Activated CD4-positive, alpha-beta T cell treated with anti-CD3 and anti-CD28 coated beads for 36 hours (primary cell): Measurements from ENCODE around the gene RRP36. TPM values are rescaled to one million over a fixed set of nuclear protein-coding genes. Genes with fewer than 3 reads are reported as not detected.
A peak's percentile ranks its signal among the peaks of the same experiment; 100 is the strongest.

ENCODE experiments used
- ATAC-seq: fragments of 200-7000 bp; cut with Tn5 transposase; one replicate; pipeline ENCODE4 v1.10.0; 2021; ENCODE audit warnings: mild to moderate bottlenecking, moderate library complexity
- CTCF ChIA-PET: fragments of 350-600 bp; sonication (Branson Sonifier 250); formaldehyde crosslinking; loops from one replicate; lab custom pipeline; 2021; ENCODE audit warnings: antibody characterized with exemption; lab: Charles Lee
- POLR2A ChIA-PET: fragments of 350-600 bp; sonication (Branson Sonifier 250); formaldehyde crosslinking; loops from one replicate; lab custom pipeline; 2021; ENCODE audit warnings: antibody characterized with exemption, inconsistent platforms; lab: Charles Lee
- DNase-seq: peaks from one replicate; pipeline ENCODE4 v3.0.0-alpha.2; 2020
- H3K27ac Mint-ChIP-seq: one replicate; pipeline ENCODE4 v1.8.0; 2021; ENCODE audit warnings: mixed read lengths
- H3K27me3 Mint-ChIP-seq: one replicate; pipeline ENCODE4 v1.8.0; 2021; ENCODE audit warnings: mixed read lengths
- H3K36me3 Mint-ChIP-seq: one replicate; pipeline ENCODE4 v1.8.0; 2021; ENCODE audit warnings: low read depth, mixed read lengths
- H3K4me1 Mint-ChIP-seq: one replicate; pipeline ENCODE4 v1.8.0; 2021; ENCODE audit warnings: mixed read lengths
- H3K4me3 Mint-ChIP-seq: one replicate; pipeline ENCODE4 v1.8.0; 2021; ENCODE audit warnings: mild to moderate bottlenecking, moderate library complexity, mixed read lengths
- H3K9me3 Mint-ChIP-seq: one replicate; pipeline ENCODE4 v1.8.0; 2021; ENCODE audit warnings: low read depth, mixed read lengths
- intact Hi-C, 2 experiments: fragments of 100-400 bp; cut with DNase I in 1 of 2; cut with micrococcal nuclease in 1 of 2; formaldehyde crosslinking; loops; one replicate each; pipeline versions ENCODE4 v1.14.2 to v1.15.1; 2022 to 2024; cut with DNase I, micrococcal nuclease
- total RNA-seq, 2 experiments: library from RNA; stranded (reverse); gene quantifications; one replicate each; pipeline ENCODE4 v1.2.3, GENCODE V29; 2021

Gene RRP36
- total RNA-seq: 10 to 100 TPM; 45.8 to 48.1 TPM

GRCh38 chr6:43021270-43022047 is at the start of gene RRP36:
Gene RRP36 (plus strand): TSS chr6:43021623. CDS start chr6:43021655, 32 bp downstream.
- Mint-ChIP-seq H3K27ac (peak within 1 kb of the TSS; percentile 88), H3K4me3 (peak within 1 kb of the TSS; percentile 93), H3K36me3 (peaks cover 40% of the 10 kb centered on the region), H3K27me3 (no peaks in the 10 kb centered on the region), H3K4me1 (peaks cover 32% of the 10 kb centered on the region), H3K9me3 (no peaks in the 10 kb centered on the region)
- DNase-seq: peak; percentile 83
- intact Hi-C loops: loop anchor here (1.0 to 5.0 kb wide), 4 partner anchors 8 to 119 kb away; partner anchors contain the start of genes KLC4 (in 1 of the 2), MEA1 (in 1 of the 2), MRPL2 (in 1 of the 2) and PEX6 (in 1 of the 2)
- CTCF ChIA-PET: interaction anchor here (0.6 to 1.7 kb wide), 6 partner anchors 7 to 122 kb away, joined by 3 to 5 read pairs (median 4); partner anchors contain the start of genes CUL7 and KLHDC3
- peak; percentile 84 for ATAC-seq
- POLR2A ChIA-PET: interaction anchor here (0.6 to 0.8 kb wide), 3 partner anchors 11 to 550 kb away, joined by 3 to 4 read pairs (median 3); no protein-coding TSS in a partner anchor

DNA sequence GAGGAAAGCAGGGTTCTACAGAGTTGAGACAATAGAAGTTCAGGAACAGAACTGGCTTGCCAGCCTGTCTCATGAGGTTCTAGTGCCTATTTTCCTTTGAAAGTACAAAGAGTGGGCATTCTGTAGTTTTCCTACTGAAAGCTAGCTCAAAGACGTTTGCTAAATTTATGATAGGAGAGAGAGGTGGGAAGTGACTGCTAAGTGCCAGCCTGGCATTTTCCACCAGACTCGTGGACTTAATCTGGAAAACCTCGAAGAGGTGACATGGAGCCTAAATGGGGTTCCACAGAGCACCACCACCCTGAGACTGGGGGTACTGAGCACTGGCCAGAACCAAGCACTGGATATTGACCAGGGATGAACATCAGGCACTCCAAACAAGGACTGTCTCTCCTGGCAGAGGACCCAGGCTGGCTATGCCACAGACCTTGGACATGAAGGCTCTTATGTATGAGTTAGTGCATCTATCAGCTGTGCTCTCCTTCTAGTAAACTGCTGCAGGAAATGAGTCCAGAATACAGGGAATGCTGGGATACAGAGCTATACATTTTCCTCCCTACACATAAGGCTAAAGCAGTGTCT is 49.6 kb upstream of the RRP36 start:
- H3K36me3 Mint-ChIP-seq: peaks cover 17% of the 10 kb centered on the region
- no peak overlapping the region for H3K27ac Mint-ChIP-seq
- peaks cover 28% of the 10 kb centered on the region for H3K4me1 Mint-ChIP-seq
- DNase-seq: no peak
- no peak for ATAC-seq
- no peaks in the 10 kb centered on the region for H3K27me3 Mint-ChIP-seq
- ChIA-PET CTCF (interaction anchor here (0.6 to 0.8 kb wide), 4 partner anchors 22 to 172 kb away, joined by 3 read pairs; partner anchors contain the start of gene CNPY3), POLR2A (interaction anchor here (0.5 kb wide), 1 partner anchor 189 kb away, joined by 4 read pairs; no protein-coding TSS in a partner anchor)
- intact Hi-C loops: loop anchor here in 1 of 2 experiments (10.0 kb wide), 1 partner anchor 197 kb away; no protein-coding TSS in a partner anchor
- H3K9me3 Mint-ChIP-seq: no peaks in the 10 kb centered on the region
- H3K4me3 Mint-ChIP-seq: no peak overlapping the region

DNA sequence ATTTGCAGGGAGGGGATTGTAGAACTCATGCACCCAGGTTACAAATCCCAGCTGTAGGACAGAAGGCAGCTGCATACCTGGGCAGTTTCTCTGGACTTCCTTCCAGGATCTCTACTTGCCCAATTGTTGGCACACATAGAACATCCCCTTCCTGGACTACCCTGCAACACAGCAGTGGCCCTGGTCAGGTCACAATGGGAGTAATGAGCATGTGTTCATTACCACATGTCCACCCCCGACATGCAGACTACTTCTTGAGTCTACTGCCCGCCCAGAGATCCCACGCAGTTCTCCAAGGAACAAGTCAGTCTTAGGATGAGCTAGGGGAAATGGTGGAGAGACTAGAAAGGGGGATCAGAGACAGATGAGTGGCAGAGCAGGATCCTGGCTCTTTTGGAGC is 47.5 kb upstream of the RRP36 start:
- no peak for ATAC-seq
- CTCF ChIA-PET: interaction anchor here (0.8 to 1.0 kb wide), 2 partner anchors 170 to 308 kb away, joined by 3 to 4 read pairs; no protein-coding TSS in a partner anchor
- Mint-ChIP-seq H3K27me3 (no peaks in the 10 kb centered on the region), H3K27ac (peak overlapping the region; percentile 21), H3K9me3 (no peaks in the 10 kb centered on the region), H3K4me3 (no peak overlapping the region), H3K4me1 (peaks cover 39% of the 10 kb centered on the region), H3K36me3 (peaks cover 23% of the 10 kb centered on the region)
- intact Hi-C loops: loop anchor here in 1 of 2 experiments (10.0 kb wide), 1 partner anchor 199 kb away; no protein-coding TSS in a partner anchor
- no peak for DNase-seq
- POLR2A ChIA-PET: interaction anchor here (0.7 to 1.8 kb wide), 2 partner anchors 11 to 44 kb away, joined by 3 to 7 read pairs; partner anchors contain the start of gene CNPY3

DNA sequence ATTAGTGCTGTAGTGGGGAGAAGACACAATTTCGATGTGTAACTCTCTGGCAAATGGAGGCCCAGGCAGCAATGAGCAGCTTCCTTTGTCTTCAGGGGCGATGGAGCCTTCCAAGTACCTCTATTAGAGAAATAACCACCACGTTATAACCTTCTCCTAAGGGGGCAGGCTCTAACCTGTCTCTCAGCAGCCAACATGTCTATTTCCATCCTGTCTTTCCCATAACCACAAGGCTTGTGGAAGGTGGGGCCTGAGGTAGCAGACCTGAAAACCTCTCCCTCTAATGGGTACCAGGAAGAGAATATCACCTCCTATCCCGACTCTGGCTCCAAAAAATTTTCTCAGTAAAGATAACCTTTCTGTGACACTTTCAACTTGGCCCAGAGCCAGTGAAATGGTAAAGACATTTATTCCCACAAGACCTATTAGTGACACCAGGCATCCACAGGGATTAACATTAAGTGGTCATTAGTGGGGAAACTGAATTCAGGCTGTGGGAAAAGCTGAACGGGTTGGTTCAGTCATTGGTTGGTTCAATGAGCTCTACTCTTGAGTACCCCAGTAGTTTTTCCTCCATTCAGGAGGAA is 46.4 kb upstream of the RRP36 start:
- Mint-ChIP-seq H3K4me3 (no peak overlapping the region), H3K36me3 (peaks cover 23% of the 10 kb centered on the region), H3K9me3 (no peaks in the 10 kb centered on the region), H3K27me3 (no peaks in the 10 kb centered on the region), H3K4me1 (peaks cover 44% of the 10 kb centered on the region), H3K27ac (peak overlapping the region; percentile 65)
- DNase-seq (no peak), ATAC-seq (no peak)
- ChIA-PET POLR2A (interaction anchor here (0.7 to 1.8 kb wide), 2 partner anchors 45 kb away, joined by 3 to 7 read pairs; partner anchors contain the start of gene CNPY3), CTCF (interaction anchor here (1.0 kb wide), 1 partner anchor 9 kb away, joined by 4 read pairs; the partner anchor contains the start of gene PPP2R5D)
- intact Hi-C loops: loop anchor here (5.0 to 10.0 kb wide), 2 partner anchors 200 to 413 kb away; partner anchors contain the start of gene UBR2 (in 1 of the 2)

DNA sequence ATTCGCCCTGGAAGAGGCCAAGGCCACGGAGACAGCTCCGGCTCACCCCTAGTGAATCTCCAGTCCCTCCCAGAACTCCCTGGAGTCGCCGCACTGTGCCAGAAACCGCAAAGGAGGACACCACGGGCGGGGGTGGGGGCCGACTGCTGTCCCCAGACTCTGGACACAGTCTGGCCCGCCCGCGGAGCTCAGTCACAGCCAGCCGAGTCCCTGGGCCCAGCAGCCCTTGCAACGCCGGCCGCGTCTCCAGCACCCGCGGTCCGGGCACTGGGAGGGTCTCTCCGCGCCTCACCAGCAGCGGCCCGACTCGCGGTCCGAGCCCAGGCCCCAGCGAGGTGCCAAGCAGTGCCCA is 43.0 kb upstream of the RRP36 start:
- no peak for ATAC-seq
- Mint-ChIP-seq H3K36me3 (peaks cover 23% of the 10 kb centered on the region), H3K27ac (peak overlapping the region; percentile 89), H3K9me3 (no peaks in the 10 kb centered on the region), H3K27me3 (no peaks in the 10 kb centered on the region), H3K4me3 (peak overlapping the region; percentile 89), H3K4me1 (peaks cover 43% of the 10 kb centered on the region)
- peak; percentile 35 for DNase-seq
- intact Hi-C loops: loop anchor here (2.0 to 10.0 kb wide), 4 partner anchors 80 to 416 kb away; partner anchors contain the start of genes KLC4 (in 1 of the 2), MRPL2 (in 1 of the 2), UBR2 (in 1 of the 2) and ZNF318 (in 1 of the 2)
- CTCF ChIA-PET: interaction anchor here (0.6 to 1.8 kb wide), 5 partner anchors 8 to 415 kb away, joined by 3 to 5 read pairs (median 4); partner anchors contain the start of genes KLHDC3, MEA1 and UBR2
- POLR2A ChIA-PET: interaction anchor here (0.6 to 2.2 kb wide), 5 partner anchors 25 to 232 kb away, joined by 3 to 15 read pairs (median 4); partner anchors contain the start of genes CNPY3, KLC4, KLHDC3 and MEA1

- peaks cover 45% of the 10 kb centered on the region for H3K4me1 Mint-ChIP-seq
- H3K36me3 Mint-ChIP-seq: peaks cover 20% of the 10 kb centered on the region
- H3K27me3 Mint-ChIP-seq: no peaks in the 10 kb centered on the region
- H3K27ac Mint-ChIP-seq: peak within 1 kb of the TSS; percentile 95
- POLR2A ChIA-PET: interaction anchor here (0.6 to 2.2 kb wide), 8 partner anchors 24 to 1023 kb away, joined by 3 to 15 read pairs (median 4); partner anchors contain the start of genes CNPY3, CUL7, KLC4 and KLHDC3
- no peaks in the 10 kb centered on the region for H3K9me3 Mint-ChIP-seq
- DNase-seq (peak; percentile 98), ATAC-seq (peak; percentile 95)
- peak within 1 kb of the TSS; percentile 89 for H3K4me3 Mint-ChIP-seq
- intact Hi-C loops: loop anchor here (1.0 to 10.0 kb wide), 13 partner anchors 34 to 448 kb away; partner anchors contain the start of genes CNPY3 (in 2 of the 2), KLC4 (in 2 of the 2), MEA1 (in 2 of the 2) and MRPL2 (in 2 of the 2)
- CTCF ChIA-PET: interaction anchor here (0.6 to 1.8 kb wide), 8 partner anchors 8 to 415 kb away, joined by 3 to 5 read pairs (median 4); partner anchors contain the start of genes KLHDC3, MEA1 and UBR2
Observed at GRCh38 chr6:42978839-42979522, 42.4 kb upstream of the RRP36 start, which contains the start of gene PEX6. Gene PEX6 (minus strand): TSS chr6:42979181. CDS start chr6:42979150, 31 bp downstream.

GRCh38 chr6:42979523-42980177 is 41.8 kb upstream of the RRP36 start:
- POLR2A ChIA-PET: interaction anchor here (0.6 to 2.2 kb wide), 8 partner anchors 28 to 1023 kb away, joined by 3 to 15 read pairs (median 4); partner anchors contain the start of genes CNPY3, CUL7, KLC4 and KLHDC3
- Mint-ChIP-seq H3K36me3 (peaks cover 18% of the 10 kb centered on the region), H3K4me1 (peaks cover 44% of the 10 kb centered on the region), H3K9me3 (no peaks in the 10 kb centered on the region), H3K27ac (peak overlapping the region; percentile 95), H3K27me3 (no peaks in the 10 kb centered on the region), H3K4me3 (peak overlapping the region; percentile 83)
- intact Hi-C loops: loop anchor here (1.0 to 10.0 kb wide), 13 partner anchors 34 to 448 kb away; partner anchors contain the start of genes CNPY3 (in 2 of the 2), KLC4 (in 2 of the 2), MEA1 (in 2 of the 2) and MRPL2 (in 2 of the 2)
- DNase-seq: no peak
- peak; percentile 37 for ATAC-seq
- CTCF ChIA-PET: interaction anchor here (0.7 to 1.8 kb wide), 8 partner anchors 9 to 164 kb away, joined by 3 to 5 read pairs (median 4); partner anchors contain the start of genes KLHDC3 and MEA1

DNA sequence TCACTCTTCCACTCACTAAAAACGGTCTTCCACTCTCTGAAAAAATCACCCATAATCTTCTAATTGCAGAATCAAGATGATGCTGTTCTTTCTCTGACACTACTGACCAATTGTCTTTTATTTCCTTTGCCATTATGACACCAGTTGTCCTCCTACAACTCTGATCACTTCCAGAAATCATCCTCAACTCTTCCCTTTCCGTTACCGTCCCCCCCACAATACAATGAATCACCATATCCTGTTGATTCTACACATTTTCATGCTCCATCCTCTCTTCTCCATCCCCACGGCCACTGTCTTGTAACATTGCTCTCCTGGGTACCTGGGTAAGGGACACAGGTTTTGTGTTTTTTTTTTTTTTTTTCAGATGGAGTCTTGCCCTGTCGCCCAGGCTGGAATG is 39.6 kb upstream of the RRP36 start:
- DNase-seq (no peak), ATAC-seq (no peak)
- POLR2A ChIA-PET: no interaction called here
- Mint-ChIP-seq H3K36me3 (peaks cover 15% of the 10 kb centered on the region), H3K27ac (peak overlapping the region; percentile 8), H3K4me1 (peaks cover 48% of the 10 kb centered on the region), H3K9me3 (no peaks in the 10 kb centered on the region), H3K4me3 (no peak overlapping the region), H3K27me3 (no peaks in the 10 kb centered on the region)
- intact Hi-C loops: no loop called here
- CTCF ChIA-PET: no interaction called here
